Kidney capillary endothelial cell (primary cell): ENCODE data around the gene TMOD1.

ENCODE experiments used
- DNase-seq: peaks from one replicate; pipeline ENCODE4 v3.0.0-alpha.2; 2018; ENCODE audit warnings: low spot score

The TMOD1 gene

GRCh38 chr9:97517331-97518089 lies 16.0 kb downstream of the TMOD1 start:
- DNase-seq, result no peak

DNA sequence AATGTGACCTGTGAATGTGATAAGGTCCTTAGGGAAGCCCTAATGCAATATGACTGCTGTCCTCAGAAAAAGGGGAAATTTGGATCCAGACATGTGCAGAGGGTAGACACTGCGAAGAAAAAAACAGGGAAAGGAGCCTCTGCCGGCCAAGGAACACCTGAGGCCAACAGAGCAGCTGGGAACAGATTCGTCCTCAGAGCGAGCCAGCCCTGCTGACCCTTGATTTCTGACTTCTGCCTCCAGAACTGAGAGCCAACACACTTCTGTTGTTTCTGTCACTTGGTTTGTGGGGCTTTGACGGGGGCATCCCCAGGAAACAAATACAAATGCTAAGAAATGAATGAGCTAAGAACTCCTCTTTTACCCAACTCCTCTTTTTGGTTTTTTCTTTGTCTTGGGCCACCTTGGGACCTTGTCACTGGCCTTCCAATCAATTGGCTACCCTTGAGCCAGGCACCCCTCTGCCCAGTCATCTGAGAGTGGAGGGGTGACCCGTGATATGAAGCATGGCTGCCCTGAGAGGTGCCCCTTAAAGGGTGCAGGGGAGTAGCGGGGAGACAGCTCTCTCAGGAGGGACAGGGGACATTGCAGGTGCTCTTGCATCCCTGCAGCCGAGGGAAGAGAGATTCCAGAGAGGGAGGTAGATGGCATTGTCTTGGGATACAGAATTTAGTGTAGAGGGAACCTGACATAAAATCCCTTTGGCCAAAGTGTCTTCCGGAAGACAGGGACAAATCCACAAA lies 16.9 kb downstream of the TMOD1 start:
- DNase-seq, result no peak

- DNase-seq, result peak; percentile 84
Measured at GRCh38 chr9:97518909-97519307, 17.4 kb downstream of the TMOD1 start.

DNA sequence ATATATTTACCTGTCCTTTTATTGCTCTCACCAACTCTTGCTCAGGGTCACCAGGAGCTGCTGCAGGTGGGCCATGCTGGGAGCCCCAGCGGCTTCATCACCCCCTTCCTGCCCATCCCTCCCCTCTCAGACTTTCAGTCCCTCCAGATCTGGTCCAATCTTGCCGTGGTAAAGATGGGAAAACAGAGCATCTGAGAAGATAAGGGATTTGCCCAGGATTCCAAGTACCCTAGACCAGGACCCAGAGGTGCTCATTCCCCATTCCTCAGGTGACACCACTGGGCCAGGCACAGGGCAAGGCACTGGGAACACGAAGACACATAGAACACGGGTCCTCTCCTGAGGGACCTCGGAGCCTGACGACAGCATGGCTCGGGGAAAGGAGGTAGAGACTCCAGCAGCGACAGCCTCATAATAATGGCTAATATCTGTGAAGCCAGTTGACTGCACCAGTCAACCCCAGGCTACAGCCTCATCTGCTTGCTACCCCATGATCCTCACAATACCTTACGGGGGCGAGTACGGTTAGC lies 18.0 kb downstream of the TMOD1 start:
- DNase-seq, result no peak

DNA sequence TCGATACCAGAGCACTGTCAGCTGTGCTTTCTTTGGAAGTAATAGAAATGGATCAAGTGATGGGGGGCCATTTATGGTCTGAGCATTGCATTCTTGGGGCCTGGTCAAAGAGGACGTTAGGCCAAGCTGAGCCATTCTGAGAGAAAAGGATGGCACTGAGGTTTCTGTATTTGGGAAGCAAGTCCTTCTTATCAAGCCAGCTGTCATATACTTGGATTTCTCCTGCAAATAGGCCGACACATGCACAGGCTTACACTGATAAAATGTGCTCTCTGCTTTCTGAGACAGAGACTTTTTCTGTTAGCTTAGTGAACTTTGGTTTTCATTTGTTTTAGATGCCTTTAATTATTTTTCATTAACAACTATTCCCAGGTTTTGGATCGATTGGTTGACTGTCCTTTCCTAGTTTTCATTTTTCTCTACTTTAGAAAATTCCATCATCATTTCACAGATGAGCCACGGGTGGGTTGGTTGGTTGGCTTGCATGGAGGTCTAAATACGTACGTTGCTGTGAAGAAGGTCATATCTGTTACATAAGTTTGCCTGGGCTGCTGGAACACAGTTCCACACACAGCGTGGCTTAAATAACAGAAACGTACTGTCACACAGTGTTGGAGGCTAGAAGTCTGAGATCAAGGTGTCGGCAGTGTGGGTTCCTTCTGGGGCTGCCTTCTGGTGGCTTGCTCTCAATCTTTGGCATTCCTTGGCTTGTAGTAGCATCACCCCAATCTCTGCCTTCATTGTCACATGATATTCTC lies 20.3 kb downstream of the TMOD1 start:
- no peak for DNase-seq

DNA sequence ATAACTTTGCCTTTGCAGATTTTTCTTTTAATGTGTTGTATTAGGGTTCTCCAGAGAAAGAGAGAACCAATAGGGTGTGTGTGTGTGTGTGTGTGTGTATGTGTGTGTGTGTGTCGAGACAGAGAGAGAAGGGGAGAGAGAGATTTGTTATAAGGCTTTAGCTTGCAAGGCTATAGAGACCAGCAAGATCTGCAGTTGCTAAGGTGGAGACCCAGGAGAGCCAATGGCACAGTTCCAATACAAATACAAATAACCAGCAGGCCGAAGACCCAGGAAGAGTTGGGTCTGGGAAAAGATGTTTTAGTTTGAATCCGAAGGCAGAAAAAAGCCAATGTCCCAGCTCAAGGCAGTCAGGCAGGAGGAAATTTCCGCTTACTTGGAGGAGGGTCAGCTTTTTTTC lies 23.0 kb downstream of the TMOD1 start:
- DNase-seq, result no peak

DNA sequence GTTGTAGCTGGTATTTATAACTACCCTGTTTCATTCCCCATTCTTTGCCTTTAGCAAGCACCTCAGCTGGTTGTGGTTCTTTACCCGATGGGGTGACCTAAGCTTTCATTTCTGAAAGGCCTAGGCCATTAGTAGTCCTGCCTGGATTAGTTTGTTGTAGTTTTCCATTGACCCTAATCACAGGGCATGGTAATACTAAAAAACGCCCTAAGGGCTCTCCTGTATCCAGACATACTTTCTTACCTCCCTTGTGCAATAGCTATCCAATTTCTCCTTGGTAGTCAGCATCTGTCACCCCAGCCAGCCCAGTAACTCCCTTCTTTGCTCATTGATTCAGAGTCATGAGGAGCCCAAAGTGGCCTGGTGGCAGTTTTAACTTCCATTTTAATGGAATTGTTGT lies 24.0 kb downstream of the TMOD1 start:
- no peak for DNase-seq

DNA sequence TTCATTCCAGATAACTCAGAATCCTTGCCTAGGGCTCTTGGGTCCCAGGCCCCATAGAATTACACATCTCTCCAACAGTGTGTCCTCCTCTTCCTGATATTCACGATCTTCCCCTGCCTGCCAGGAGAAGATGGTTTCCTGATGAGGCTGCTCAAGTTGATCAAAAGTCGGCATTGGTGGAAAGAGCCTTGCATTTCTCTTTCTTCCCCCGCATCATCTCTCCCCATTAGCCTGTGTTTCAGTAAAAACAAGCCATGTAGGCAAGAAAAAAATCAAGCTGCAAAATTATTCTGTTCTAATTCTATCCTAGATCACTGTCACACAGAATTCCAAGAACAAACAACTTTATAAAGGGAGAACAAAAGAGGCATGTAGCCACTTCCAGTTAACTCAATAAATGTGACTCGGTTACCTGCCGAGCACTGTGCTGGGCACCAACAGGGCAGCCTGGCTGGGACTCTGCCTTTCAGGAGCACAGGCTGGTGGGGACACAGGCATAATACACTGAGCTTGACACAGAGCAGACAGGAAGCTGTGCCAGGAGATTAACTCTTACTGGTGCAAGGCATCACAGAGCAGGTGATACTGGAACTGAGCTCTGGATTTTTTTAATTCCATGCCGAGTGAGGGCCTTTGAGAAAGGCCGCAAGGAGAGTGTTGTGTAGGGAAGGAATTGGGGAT lies 25.6 kb downstream of the TMOD1 start:
- no peak for DNase-seq

GRCh38 chr9:97527626-97528528 lies 26.4 kb downstream of the TMOD1 start:
- DNase-seq, result no peak

GRCh38 chr9:97528529-97529230 lies 27.2 kb downstream of the TMOD1 start:
- DNase-seq, result no peak

DNA sequence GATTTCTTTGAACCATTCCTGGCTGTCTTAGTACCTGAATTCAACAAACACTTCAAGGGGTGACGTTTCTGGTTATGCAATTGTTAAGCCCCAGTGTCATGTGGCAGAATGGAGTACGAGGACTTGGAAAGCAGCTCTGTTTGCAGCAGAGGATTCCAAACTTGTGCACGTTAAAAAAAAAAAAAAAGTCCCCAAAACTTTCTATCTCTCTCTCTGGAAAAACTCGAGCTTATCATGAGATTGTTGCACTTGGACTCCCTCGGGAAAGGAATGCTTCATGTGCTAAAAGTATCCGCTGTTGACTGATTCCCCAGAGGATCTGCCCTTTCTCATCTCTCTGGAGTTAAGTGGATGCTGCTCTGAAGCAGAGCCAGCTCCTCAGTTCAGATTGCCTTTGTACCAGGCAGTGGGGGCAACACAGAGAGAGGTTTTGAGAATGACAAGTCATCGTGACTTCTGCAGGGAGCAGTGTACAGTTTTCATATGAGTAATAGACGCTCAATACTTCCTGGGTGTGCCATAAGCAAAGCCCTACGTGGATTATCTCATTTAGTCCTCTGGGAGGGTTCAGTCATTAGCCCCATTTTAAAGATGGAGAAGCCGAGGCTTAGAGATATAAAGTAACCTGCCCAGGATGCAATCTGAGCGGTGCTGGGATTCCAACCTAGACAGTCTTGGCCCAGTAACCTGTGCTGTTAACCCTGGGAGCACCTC lies 28.1 kb downstream of the TMOD1 start:
- no peak for DNase-seq

- DNase-seq, result no peak
Measured at GRCh38 chr9:97531888-97532376, 30.5 kb downstream of the TMOD1 start.

DNA sequence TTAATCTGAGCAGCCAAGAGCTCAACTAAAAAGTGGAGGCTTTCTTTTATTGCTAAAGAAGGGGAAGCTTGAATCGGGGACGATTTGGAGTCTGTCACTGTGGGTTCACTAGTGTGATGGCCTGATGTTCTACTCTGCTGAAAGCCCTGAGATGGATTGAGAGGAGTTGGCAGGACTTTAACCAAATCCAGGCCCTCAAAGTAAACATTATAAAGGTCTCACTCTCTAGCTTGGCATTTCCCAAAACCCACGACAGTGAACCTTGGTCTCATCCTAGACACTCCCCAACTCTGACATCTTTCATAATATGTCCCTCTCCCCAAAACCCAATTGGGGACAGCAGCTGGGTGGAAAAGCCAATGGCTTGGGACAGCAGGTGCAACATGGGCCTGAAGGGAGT lies 32.7 kb downstream of the TMOD1 start:
- DNase-seq, result no peak

- no peak for DNase-seq
Measured at GRCh38 chr9:97534961-97535594, 33.6 kb downstream of the TMOD1 start.

GRCh38 chr9:97535771-97536170 lies 34.3 kb downstream of the TMOD1 start:
- DNase-seq, result no peak

GRCh38 chr9:97536480-97536879 lies 35.0 kb downstream of the TMOD1 start:
- DNase-seq, result no peak

- DNase-seq, result no peak
Measured at GRCh38 chr9:97543561-97543960, 42.1 kb downstream of the TMOD1 start.

DNA sequence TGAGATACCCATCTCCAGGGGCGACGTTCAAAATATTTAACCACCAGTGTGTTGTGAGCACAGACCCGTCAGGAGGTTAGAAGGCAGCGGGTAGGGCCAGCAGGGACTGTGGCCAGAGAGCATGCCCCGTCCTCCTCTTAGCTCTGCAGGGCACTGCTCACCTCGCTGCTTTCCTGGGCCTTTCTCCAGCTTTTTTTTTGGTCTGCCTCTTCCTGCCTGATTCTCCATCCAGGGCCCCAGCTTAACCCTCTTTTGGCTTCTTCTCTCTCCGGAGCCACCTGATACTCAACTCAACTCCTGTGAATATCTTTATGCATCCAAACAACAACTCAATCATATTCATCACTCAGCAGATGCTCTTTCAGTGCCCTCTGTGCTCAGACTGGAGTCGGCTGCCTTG lies 44.0 kb downstream of the TMOD1 start:
- DNase-seq, result no peak
